IMR-90 (cell line): ENCODE measurements around the gene STK25. TPM values are rescaled to one million over a fixed set of nuclear protein-coding genes. Genes with fewer than 3 reads are reported as not detected.

Experiments
- ATAC-seq: fragments of 200-7000 bp; cut with Tn5 transposase; 2 replicates; pipeline ENCODE4 v1.9.1; 2020; ENCODE audit warnings: low read depth, mild to moderate bottlenecking, moderate library complexity
- BruUV-seq: library from RNA; stranded (reverse); fragments of 400-500 nt; replicated peaks from 2 replicates; lab custom pipeline; 2021; lab: Mats Ljungman, UMichigan
- CTCF ChIA-PET: fragments of 300-600 bp; formaldehyde crosslinking; extraction: SDS; loops from one replicate; lab custom pipeline; 2021; ENCODE audit warnings: antibody characterized with exemption; lab: Yijun Ruan, JAX
- POLR2A ChIA-PET: fragments of 300-600 bp; sonication (Branson Sonifier 250); formaldehyde crosslinking; loops from one replicate; lab custom pipeline; 2022; ENCODE audit warnings: antibody characterized with exemption; ENCODE audit not compliant: unreplicated experiment; lab: Charles Lee
- DNase-seq: peaks from one replicate; pipeline ENCODE4 v3.0.0; 2013
- H2AFZ ChIP-seq: replicated peaks from 2 replicates; pipeline ENCODE3; 2013; ENCODE audit warnings: low read length, mild to moderate bottlenecking; ENCODE audit not compliant: poor library complexity
- H2AK5ac ChIP-seq: 2 replicates; pipeline ENCODE4 v1.6.1; 2013; ENCODE audit warnings: low read depth, low read length, inconsistent platforms
- H2AK9ac ChIP-seq: replicated peaks from 2 replicates; pipeline ENCODE3; 2013; ENCODE audit warnings: mild to moderate bottlenecking, low read depth, low read length, moderate library complexity; ENCODE audit not compliant: poor library complexity
- H2BK120ac ChIP-seq: 2 replicates; pipeline ENCODE4 v1.6.1; 2013; ENCODE audit warnings: low read depth, low read length, inconsistent platforms
- H2BK15ac ChIP-seq: 3 replicates; pipeline ENCODE4 v1.6.1; 2013; ENCODE audit warnings: low read depth, low read length, inconsistent platforms
- H2BK20ac ChIP-seq: 2 replicates; pipeline ENCODE4 v1.6.1; 2013; ENCODE audit warnings: low read depth, mild to moderate bottlenecking, inconsistent platforms, low read length, moderate library complexity
- H2BK5ac ChIP-seq: 2 replicates; pipeline ENCODE4 v1.6.1; 2013; ENCODE audit warnings: mild to moderate bottlenecking, low read depth, low read length, inconsistent platforms; ENCODE audit not compliant: poor library complexity, severe bottlenecking
- H3K14ac ChIP-seq: replicated peaks from 2 replicates; pipeline ENCODE4 v1.6.1; 2013; ENCODE audit warnings: low read depth, low read length, inconsistent platforms
- H3K18ac ChIP-seq: 2 replicates; pipeline ENCODE4 v1.6.1; 2013; ENCODE audit warnings: low read depth, low read length, control low read depth
- H3K23ac ChIP-seq: 2 replicates; pipeline ENCODE4 v1.6.1; 2013; ENCODE audit warnings: low read depth, low read length, inconsistent platforms
- H3K27ac ChIP-seq: 2 replicates; pipeline ENCODE4 v1.5.1; 2013; ENCODE audit warnings: mild to moderate bottlenecking, control low read depth, low read length; ENCODE audit not compliant: insufficient read depth
- H3K27me3 ChIP-seq: 2 replicates; pipeline ENCODE4 v1.6.1; 2013; ENCODE audit warnings: low read length; ENCODE audit not compliant: control insufficient read depth, insufficient read depth
- H3K36me3 ChIP-seq: 2 replicates; pipeline ENCODE4 v1.6.1; 2013; ENCODE audit warnings: low read length, mixed read lengths; ENCODE audit not compliant: control insufficient read depth, insufficient read depth
- H3K4ac ChIP-seq: 2 replicates; pipeline ENCODE4 v1.6.1; 2013; ENCODE audit warnings: low read depth, low read length, inconsistent platforms
- H3K4me1 ChIP-seq: 2 replicates; pipeline ENCODE4 v1.6.1; 2013; ENCODE audit warnings: low read length, mixed read lengths; ENCODE audit not compliant: control insufficient read depth, insufficient read depth
- H3K4me2 ChIP-seq: 2 replicates; pipeline ENCODE4 v1.6.1; 2013; ENCODE audit warnings: low read depth, mild to moderate bottlenecking, control low read depth, low read length, moderate library complexity
- H3K4me3 ChIP-seq: 2 replicates; pipeline ENCODE4 v1.5.1; 2013; ENCODE audit warnings: low read depth, mild to moderate bottlenecking, control low read depth, low read length, moderate library complexity; ENCODE audit not compliant: insufficient read depth
- H3K56ac ChIP-seq: 2 replicates; pipeline ENCODE4 v1.6.1; 2013; ENCODE audit warnings: low read length, inconsistent platforms; ENCODE audit not compliant: insufficient read depth; ENCODE audit errors: extremely low read depth
- H3K79me1 ChIP-seq, 2 experiments: 2 replicates each; pipeline ENCODE4 v1.6.1; 2013; ENCODE audit warnings: low read length in 2 of 2, inconsistent platforms in 1 of 2, low read depth in 1 of 2
- H3K9ac ChIP-seq: 2 replicates; pipeline ENCODE4 v1.6.1; 2013; ENCODE audit warnings: low read depth, low read length, control low read depth
- H3K9me1 ChIP-seq: 2 replicates; pipeline ENCODE4 v1.6.1; 2013; ENCODE audit warnings: low read length, inconsistent platforms; ENCODE audit not compliant: insufficient read depth
- H3K9me3 ChIP-seq: 2 replicates; pipeline ENCODE4 v1.6.1; 2013; ENCODE audit warnings: low read length; ENCODE audit not compliant: control insufficient read depth, insufficient read depth
- H4K20me1 ChIP-seq: 2 replicates; pipeline ENCODE4 v1.6.1; 2013; ENCODE audit warnings: low read length, inconsistent platforms; ENCODE audit not compliant: insufficient read depth
- H4K5ac ChIP-seq: 2 replicates; pipeline ENCODE4 v1.6.1; 2013; ENCODE audit warnings: mild to moderate bottlenecking, low read depth, low read length, control low read depth
- H4K8ac ChIP-seq, 2 experiments: 2 replicates each; pipeline ENCODE4 v1.6.1; 2013; ENCODE audit warnings: low read depth in 2 of 2, low read length in 2 of 2, control low read depth in 1 of 2, inconsistent platforms in 1 of 2
- H4K91ac ChIP-seq: 2 replicates; pipeline ENCODE4 v1.6.1; 2013; ENCODE audit warnings: low read depth, low read length, inconsistent platforms; ENCODE audit not compliant: insufficient read depth
- BHLHE40 ChIP-seq: fragments of 150-350 bp; IDR thresholded peaks from 2 replicates; pipeline ENCODE4 v1.6.1; 2016; ENCODE audit warnings: mild to moderate bottlenecking, low read depth, low read length
- RCOR1 ChIP-seq: IDR thresholded peaks from 2 replicates; pipeline ENCODE4 v1.6.1; 2012; ENCODE audit warnings: mild to moderate bottlenecking, low read length, improper control_type of control experiment; ENCODE audit not compliant: insufficient replicate concordance
- WGBS, 2 experiments: methylation state at CpG; one replicate each; pipeline versions ENCODE4 v1.1.5 to v1.1.7; 2013; ENCODE audit warnings: missing lambda C conversion rate in 2 of 2; ENCODE audit not compliant: insufficient read length in 1 of 2; ENCODE audit errors: extremely low coverage in 2 of 2; 5-methylcytosine and 5-hydroxymethylcytosine counted together
- dilution Hi-C: fragments of 300-500 bp; cut with HindIII; formaldehyde crosslinking; loops from one replicate; pipeline ENCODE4 v1.14.3; 2018; ENCODE audit warnings: low sequenced_read_pairs; ENCODE audit not compliant: unreplicated experiment
- in situ Hi-C: fragments of 300-500 bp; cut with MboI; formaldehyde crosslinking; loops from 3 replicates; pipeline ENCODE4 v1.14.3; 2019; ENCODE audit warnings: low sequenced_read_pairs, inconsistent platforms, mixed read lengths
- intact Hi-C: fragments of 100-400 bp; cut with micrococcal nuclease; formaldehyde crosslinking; loops from 2 replicates; pipeline ENCODE4 v1.10.0; 2022
- polyA plus RNA-seq, 3 experiments: library from polyadenylated mRNA; depleted of rRNA; stranded (reverse); fragments of >200 nt; gene quantifications; 2 replicates each; pipeline ENCODE4 v1.2.3, GENCODE V29; 2012; ENCODE audit warnings: low replicate concordance in 1 of 3
- total RNA-seq: library from RNA; depleted of rRNA; stranded (reverse); fragments of >200 nt; gene quantifications from 2 replicates; pipeline ENCODE4 v1.2.3, GENCODE V29; 2012

STK25 gene
- total and polyA plus RNA-seq, 2 of the 4 experiments (the other 2 are of a cell fraction) = 258 to 392 TPM

DNA sequence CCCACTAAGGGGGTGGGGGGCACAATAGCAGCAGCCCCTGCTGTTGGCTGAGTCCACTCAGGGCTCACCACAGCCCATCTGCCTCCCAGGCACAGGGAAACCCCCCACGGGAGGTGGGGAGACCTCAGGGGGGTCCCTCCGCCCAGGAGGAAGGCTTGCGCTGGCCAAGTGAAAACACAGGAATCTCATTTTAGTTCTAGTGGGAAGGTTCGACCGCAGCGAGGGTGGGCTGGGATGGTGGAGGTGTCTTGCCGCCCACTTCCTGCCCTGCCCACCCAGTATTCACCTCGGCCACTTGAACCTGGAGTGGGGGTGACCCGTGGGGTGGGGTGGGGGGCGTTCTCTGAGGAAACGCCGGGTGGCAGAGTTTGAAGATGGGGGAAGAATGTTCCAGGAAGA, 43.2 kb upstream of the STK25 start:
- dilution Hi-C loops (no loop called here), in situ Hi-C loops (no loop called here), intact Hi-C loops (no loop called here)
- Histone ChIP-seq H2AK9ac (no peak overlapping the region), H3K4me2 (no peak overlapping the region), H2BK15ac (no peak overlapping the region), H3K9me3 (no peaks in the 10 kb centered on the region), H3K27ac (no peak overlapping the region), H3K9me1 (peaks cover 19% of the 10 kb centered on the region), H3K14ac (no peak overlapping the region), H3K79me1 (peaks cover 0 to 17% of the 10 kb centered on the region in 2 experiments; a peak in 2 of 4 replicates), H2AK5ac (no peak overlapping the region), H3K18ac (no peak overlapping the region; the same call in 1 of the 2 replicates), H3K23ac (no peak overlapping the region), H3K9ac (no peak overlapping the region), H2BK5ac (no peak overlapping the region), H3K4me1 (peaks cover 31% of the 10 kb centered on the region), H4K5ac (no peak overlapping the region), H4K91ac (no peak overlapping the region), H3K56ac (no peak overlapping the region), H4K8ac (no peak overlapping the region), H3K36me3 (no peaks in the 10 kb centered on the region), H3K4me3 (no peak overlapping the region), H3K27me3 (no peaks in the 10 kb centered on the region), H2BK120ac (no peak overlapping the region), H2AFZ (no peak overlapping the region), H2BK20ac (no peak overlapping the region), H3K4ac (no peak overlapping the region; the same call in 1 of the 2 replicates), H4K20me1 (peaks cover 3% of the 10 kb centered on the region; the same call in 1 of the 2 replicates)
- no peak for ATAC-seq
- DNase-seq = no peak
- BruUV-seq = no TSS peak
- TF ChIP-seq RCOR1 (no peak), BHLHE40 (no peak)
- CTCF ChIA-PET = no interaction called here
- POLR2A ChIA-PET = no interaction called here
- 100% methylated on average over 1 of the region's 12 CpGs; no CpG with 5 or more reads in 1 of the 2 experiments for WGBS, 2 experiments
